ENCODE measurements around the gene CHRNA4.

Gene CHRNA4

GRCh38 chr20:63363981-63364561 lies 2.9 kb upstream of the CHRNA4 start:
- DNase-seq, result no peak

DNA sequence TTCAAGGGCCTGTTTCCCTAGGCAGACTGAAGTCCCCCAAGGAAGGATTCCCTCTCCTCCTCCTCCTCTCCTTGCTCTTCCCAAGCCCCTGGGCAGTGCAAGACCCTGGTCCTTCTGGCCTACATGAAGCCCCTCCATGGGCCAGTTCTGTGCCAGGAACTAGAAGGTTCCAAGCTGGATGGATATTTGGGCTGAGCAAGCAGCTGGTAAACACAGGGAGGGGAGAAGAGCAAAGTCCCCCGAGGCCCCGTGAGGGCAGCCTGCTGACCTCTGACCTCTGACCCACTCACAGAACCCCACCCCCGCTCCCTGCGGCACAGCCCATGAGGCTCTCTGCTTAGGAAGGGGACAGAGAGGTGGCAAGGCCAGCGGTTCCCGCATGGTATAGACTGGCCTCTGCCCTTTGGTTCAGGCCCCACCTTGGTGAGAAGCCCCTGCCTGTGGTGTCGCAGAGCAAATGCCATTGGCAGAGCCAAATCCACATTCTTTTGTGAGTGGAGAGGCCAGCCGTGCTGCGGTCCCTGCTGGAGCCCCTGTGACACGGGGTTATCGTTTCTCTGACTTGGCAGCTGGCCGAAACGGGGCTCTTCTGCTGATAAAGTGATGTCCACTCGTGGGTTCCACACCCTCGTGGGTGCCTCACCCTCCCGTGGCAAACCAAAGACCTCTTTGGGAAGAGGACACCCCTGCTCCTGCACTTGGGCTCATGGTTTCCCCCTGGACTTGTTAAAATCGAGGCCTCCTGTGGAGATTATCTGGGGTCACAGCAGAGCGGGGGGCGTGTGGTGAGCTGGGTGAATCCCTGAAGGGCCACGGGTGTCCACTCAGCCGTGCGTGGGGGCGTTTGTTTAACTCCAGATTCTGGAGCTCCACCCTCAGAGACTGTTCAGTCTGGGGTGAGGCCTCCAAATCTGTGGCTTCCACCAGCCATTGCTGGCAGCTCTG lies 2.1 kb upstream of the CHRNA4 start:
- DNase-seq, result no peak

- DNase-seq, result no peak
Measured at GRCh38 chr20:63362436-63363009, 1.4 kb upstream of the CHRNA4 start.

- DNase-seq, result peak; percentile 64
Measured at GRCh38 chr20:63361519-63362435, 628 bp upstream of the CHRNA4 start.

- no peak for DNase-seq
Measured at GRCh38 chr20:63359937-63360849, 956 bp downstream of the CHRNA4 start.

GRCh38 chr20:63359164-63359934 lies 1.8 kb downstream of the CHRNA4 start:
- peak; percentile 5 for DNase-seq

DNA sequence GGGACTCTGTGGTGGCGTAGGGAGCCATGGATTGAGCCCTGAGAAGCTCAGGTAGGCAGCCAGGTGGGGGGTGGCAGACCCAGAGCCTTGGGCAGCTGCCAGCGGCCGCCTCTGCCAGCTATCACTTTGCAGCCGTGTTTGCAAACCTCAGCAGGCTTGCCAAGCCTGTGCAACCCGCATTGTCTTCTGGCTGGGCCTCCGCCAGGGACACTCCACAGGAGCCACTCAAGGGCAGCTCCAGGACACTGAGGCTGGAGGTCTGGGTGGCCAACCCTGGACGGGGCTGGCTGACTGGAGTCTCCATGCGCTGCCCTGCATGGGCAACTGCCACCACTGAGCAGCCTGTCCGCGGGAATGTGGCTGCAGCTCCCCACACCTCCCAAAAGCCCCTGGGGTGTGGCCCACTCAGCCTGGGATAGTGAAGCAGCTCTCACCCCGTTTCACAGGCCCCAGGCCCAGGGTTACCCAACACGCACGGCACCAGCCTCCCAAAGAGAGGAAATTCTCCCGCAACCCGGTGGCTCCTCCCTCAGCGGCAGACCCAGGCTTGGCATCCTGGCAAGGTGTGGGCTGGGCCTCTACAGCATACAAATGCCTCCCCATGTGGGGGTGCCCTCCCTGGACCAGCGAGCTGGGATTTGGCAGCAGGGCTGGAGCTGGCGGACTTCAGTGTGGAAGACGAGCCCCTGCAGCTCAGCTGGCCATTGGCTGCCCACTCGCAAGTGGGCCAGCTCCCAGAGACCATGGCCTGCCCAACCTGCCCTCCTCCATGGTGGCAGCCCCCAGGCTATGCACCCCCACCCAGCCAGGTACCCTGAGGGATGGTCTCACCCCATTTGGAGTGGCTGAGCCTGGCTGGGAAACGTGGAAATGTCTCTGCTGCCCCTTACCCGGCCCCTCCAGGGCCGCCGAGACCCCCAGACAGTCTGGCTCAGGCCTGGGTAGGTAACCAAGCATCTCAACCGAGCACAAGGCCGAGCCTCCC lies 2.9 kb downstream of the CHRNA4 start:
- no peak for DNase-seq

DNA sequence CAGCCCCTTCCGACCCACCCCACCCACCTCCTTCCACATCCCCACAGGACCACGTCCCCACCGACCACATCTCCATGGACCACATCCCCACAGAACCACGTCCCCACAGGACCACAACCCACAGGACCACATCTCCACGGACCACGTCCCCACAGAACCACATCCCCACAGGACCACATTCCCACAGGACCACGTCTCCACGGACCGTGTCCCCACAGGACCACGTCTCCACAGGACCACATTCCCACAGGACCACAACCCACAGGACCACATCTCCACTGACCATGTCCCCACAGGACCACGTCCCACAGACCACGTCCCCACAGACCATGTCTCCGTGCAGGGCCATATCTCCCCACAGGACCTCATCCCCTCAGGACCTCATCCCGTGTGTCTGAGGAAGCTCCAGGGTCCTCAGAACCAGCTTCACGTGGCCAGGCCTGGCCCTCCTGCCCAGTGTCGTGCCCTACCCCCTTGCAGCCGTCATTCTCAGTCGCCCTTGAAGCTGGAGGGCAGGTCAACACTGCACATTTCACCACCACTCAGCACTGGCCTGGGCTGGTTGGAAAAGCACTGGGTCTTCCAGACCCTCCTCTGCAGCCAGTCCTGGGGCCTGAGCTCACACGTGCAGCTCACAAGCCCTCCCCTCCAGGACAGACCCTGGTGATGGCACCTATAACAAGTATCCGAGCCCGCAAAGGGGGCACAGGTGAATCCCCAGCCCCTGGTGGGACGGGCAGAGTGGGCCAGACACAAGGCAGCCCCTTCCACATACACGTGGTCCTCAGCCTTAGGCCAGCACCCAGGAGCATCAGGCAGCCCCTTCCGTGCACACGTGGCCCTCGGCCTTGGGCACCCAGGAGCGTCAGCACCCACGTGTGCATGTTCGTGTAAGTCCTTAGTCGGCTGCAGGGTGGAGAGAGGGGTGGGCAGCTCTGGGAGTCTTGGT lies 3.9 kb downstream of the CHRNA4 start:
- no peak for DNase-seq

DNA sequence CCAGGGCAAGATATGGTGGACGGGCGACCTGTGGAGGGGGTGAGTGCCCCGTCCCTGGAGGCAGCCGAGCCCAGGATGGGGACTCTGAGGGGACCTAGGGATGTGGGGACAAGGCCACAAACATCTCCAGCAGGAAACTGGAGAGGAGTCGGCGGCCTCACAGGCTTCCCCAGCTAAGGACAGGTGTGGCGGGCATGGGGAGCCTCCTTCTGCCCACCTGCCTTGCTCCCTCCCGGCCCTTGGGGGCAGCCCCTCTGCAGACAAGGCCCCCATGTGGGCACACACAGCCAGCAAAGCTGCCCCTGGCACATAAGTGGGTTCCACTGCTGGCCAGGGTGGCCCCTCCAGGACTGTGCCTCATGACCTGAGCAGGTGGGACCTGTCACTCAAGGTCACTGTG lies 4.6 kb downstream of the CHRNA4 start:
- DNase-seq, result no peak

- no peak for DNase-seq
Measured at GRCh38 chr20:63355781-63356295, 5.3 kb downstream of the CHRNA4 start.

DNA sequence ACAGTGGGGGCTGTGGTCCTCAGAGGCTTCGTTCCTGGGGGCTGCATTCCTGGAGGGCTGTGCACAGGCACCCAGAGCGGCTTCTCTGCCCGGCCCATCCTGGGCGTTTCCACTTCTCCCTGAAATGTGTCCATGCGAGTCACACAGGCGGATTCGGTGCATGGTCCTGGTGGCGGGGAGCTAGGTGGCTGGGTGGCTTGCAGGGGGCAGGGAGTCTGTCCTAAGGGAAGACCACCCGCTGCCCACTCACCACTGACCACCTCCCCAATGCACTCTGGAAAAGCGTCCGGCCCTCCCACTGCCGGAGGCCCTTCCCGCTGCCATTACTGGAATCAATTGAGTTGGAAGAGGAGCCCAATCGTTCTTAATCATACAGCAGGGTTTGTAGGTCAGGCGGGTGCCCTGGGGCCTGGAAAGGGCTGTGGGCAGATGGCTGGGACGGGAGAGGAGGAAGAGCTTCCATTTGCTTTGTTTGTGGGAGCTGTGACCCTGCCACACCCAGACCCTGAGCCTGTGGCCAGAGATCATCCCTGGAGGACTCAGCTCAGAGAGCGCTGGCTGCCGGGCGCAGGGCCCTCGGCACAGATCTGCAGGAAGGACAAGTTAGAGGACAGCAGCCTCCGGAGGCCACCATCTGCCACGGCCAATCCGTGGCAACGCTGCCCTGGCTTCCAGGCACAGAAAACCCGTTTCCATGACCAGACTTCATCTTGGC lies 6.4 kb downstream of the CHRNA4 start:
- DNase-seq, result no peak

DNA sequence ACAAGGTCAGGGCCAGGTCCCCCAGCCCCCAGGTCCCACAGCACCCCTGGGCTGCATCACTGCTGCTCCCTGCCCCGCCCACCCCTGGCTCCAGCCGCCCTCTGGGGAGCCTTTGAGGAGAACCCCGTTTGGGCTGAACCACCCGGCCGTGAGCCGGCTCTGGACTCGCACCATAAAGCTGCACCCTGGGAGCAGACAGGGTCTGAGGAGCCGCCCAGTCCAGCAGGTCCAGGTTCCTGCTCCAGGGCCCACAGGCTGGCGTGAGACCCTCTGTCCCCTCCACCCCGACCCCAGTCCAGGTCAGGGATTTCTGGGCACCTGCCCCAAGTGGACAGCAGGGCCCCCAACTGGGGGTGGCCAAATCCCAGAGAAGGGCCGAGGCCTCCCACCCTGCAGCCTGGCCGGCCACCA lies 8.3 kb downstream of the CHRNA4 start:
- DNase-seq, result no peak

- DNase-seq, result no peak
Measured at GRCh38 chr20:63351811-63352591, 9.1 kb downstream of the CHRNA4 start.

DNA sequence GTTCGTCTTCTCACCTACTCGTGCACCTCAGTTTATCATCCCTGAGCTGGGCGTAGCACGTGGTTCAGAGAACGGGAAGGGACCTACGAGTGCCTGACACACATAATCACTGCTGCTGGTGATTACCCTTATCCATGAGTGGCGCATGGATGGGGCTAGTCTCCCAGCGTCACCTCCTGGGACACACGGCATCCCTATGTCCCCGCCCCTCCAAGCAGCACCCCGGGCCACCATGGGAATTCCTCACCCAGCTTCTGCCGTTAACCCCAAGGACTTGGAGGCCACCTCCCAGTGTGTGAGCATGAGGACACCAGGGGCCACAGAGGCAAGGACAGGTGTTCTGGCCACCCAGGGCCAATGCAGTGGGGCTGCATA lies 9.8 kb downstream of the CHRNA4 start:
- DNase-seq, result no peak

DNA sequence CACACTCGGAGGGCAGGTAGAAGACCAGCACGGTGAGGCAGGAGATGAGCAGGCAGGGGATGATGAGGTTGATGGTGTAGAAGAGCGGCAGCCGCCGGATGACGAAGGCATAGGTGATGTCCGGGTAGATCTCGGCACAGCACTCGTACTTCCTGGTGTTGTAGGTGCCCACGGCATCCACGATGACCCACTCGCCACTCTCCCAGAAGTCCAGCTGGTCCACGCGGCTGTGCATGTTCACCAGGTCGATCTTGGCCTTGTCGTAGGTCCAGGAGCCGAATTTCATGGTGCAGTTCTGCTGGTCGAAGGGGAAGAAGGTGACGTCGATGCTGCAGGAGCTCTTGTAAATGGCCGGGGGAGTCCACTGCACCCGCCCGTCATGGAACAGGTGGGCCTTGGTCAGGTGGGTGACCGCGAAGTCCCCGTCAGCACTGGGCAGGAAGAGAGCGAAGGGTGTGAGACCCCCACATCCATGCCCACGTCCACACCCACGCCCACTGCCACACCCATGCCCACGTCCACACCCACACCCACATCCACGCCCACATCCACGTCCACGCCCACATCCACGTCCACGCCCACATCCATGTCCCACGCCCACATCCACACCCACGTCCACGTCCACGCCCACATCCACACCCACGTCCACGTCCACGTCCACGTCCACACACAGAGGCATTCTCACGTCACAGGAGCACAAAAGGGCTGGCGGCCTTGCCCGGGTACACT lies 10.4 kb downstream of the CHRNA4 start:
- no peak for DNase-seq

DNA sequence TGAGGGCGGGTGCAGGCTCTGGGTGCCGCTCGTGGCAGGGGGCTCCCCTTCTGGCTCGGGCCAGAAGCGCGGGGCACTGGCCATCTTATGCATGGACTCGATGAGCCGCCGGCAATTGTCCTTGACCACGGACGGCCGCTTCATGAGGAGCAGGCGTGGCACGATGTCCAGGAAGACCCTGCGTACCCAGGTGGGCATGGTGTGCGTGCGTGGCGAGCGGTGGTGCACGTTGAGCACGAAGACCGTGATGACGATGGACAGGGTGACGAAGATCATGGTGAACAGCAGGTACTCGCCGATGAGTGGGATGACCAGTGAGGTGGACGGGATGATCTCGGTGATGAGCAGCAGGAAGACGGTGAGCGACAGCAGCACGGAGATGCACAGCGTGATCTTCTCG lies 11.0 kb downstream of the CHRNA4 start:
- no peak for DNase-seq

Data from right kidney (tissue), 1 donor.